GM23338 (cell line): ENCODE results near the gene CYTH1.

Source experiments
- CREB1 ChIP-seq: fragments of 250-450 bp; sonication (Bioruptor Pico); IDR thresholded peaks from 2 replicates; pipeline ENCODE4 v1.5.0; 2020; ENCODE audit warnings: low read depth, mild to moderate bottlenecking, moderate library complexity
- ETS1 ChIP-seq: IDR thresholded peaks from 2 replicates; pipeline ENCODE4 v1.6.1; 2016; ENCODE audit warnings: antibody characterized with exemption
- EZH2 ChIP-seq: fragments of 200-600 bp; sonication (generic); IDR thresholded peaks from one replicate; pipeline ENCODE4 v1.8.0; 2017; ENCODE audit warnings: antibody characterized with exemption, mild to moderate bottlenecking, low read depth; ENCODE audit not compliant: unreplicated experiment
- EZH2phosphoT487 ChIP-seq: fragments of 200-600 bp; sonication (generic); IDR thresholded peaks from one replicate; pipeline ENCODE4 v1.8.1; 2018; ENCODE audit warnings: antibody characterized with exemption; ENCODE audit not compliant: unreplicated experiment
- JUNB ChIP-seq: IDR thresholded peaks from one replicate; pipeline ENCODE4 v1.6.1; 2016; ENCODE audit warnings: antibody characterized with exemption; ENCODE audit not compliant: unreplicated experiment
- NANOG ChIP-seq: IDR thresholded peaks from 2 replicates; pipeline ENCODE4 v1.6.1; 2016; ENCODE audit warnings: antibody characterized with exemption, borderline replicate concordance
- POLR2AphosphoS5 ChIP-seq: IDR thresholded peaks from 2 replicates; pipeline ENCODE4 v1.6.1; 2016; ENCODE audit warnings: antibody characterized with exemption, low read depth
- ZNF114 ChIP-seq: fragments of 250-450 bp; sonication (Bioruptor Pico); IDR thresholded peaks from 2 replicates; pipeline ENCODE4 v1.5.0; 2020; ENCODE audit warnings: mild to moderate bottlenecking, moderate library complexity
- TF ChIP-seq, protein P1 (sequence below), 2 experiments: fragments of 200-600 bp in 1 of 2; sonication (generic) in 1 of 2; conservative IDR thresholded peaks; 2 replicates each; pipeline versions ENCODE4 v1.5.1 to v1.6.1; 2016 to 2017; ENCODE audit warnings: antibody characterized with exemption in 2 of 2, low read depth in 2 of 2, mild to moderate bottlenecking in 2 of 2, moderate library complexity in 1 of 2
- TF ChIP-seq, protein P2 (sequence below): IDR thresholded peaks from one replicate; pipeline ENCODE4 v1.6.1; 2018; ENCODE audit warnings: antibody characterized with exemption; ENCODE audit not compliant: unreplicated experiment
- TF ChIP-seq, protein P3 (sequence below): fragments of 250-450 bp; sonication (Bioruptor Pico); IDR thresholded peaks from 2 replicates; pipeline ENCODE4 v1.5.0; 2020; ENCODE audit warnings: mild to moderate bottlenecking, moderate library complexity

DNA sequence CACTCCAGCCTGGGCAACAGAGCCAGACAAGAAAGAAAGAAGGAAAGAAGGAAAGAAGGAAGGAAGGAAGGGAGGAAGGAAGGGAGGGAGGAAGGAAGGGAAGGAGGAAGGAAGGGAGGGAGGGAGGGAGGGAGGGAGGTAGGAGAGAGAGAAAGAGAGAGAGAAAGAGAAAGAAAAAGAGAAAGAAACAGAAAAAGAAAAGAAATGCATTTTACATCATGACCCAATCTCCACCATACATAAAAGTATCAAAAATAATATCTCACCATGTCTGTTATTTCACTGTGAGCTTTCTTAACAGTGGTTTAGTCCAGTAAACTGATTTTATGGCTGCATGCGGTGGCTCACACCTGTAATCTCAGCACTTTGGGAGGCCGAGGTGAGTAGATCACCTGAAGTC is 70.0 kb downstream of the CYTH1 start:
- TF ChIP-seq, protein P1, sequence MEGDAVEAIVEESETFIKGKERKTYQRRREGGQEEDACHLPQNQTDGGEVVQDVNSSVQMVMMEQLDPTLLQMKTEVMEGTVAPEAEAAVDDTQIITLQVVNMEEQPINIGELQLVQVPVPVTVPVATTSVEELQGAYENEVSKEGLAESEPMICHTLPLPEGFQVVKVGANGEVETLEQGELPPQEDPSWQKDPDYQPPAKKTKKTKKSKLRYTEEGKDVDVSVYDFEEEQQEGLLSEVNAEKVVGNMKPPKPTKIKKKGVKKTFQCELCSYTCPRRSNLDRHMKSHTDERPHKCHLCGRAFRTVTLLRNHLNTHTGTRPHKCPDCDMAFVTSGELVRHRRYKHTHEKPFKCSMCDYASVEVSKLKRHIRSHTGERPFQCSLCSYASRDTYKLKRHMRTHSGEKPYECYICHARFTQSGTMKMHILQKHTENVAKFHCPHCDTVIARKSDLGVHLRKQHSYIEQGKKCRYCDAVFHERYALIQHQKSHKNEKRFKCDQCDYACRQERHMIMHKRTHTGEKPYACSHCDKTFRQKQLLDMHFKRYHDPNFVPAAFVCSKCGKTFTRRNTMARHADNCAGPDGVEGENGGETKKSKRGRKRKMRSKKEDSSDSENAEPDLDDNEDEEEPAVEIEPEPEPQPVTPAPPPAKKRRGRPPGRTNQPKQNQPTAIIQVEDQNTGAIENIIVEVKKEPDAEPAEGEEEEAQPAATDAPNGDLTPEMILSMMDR (conservative IDR thresholded peaks at IDR 0.05; ENCODE audit: low read depth in 2 of 2), result no peak
- TF ChIP-seq, protein P2, sequence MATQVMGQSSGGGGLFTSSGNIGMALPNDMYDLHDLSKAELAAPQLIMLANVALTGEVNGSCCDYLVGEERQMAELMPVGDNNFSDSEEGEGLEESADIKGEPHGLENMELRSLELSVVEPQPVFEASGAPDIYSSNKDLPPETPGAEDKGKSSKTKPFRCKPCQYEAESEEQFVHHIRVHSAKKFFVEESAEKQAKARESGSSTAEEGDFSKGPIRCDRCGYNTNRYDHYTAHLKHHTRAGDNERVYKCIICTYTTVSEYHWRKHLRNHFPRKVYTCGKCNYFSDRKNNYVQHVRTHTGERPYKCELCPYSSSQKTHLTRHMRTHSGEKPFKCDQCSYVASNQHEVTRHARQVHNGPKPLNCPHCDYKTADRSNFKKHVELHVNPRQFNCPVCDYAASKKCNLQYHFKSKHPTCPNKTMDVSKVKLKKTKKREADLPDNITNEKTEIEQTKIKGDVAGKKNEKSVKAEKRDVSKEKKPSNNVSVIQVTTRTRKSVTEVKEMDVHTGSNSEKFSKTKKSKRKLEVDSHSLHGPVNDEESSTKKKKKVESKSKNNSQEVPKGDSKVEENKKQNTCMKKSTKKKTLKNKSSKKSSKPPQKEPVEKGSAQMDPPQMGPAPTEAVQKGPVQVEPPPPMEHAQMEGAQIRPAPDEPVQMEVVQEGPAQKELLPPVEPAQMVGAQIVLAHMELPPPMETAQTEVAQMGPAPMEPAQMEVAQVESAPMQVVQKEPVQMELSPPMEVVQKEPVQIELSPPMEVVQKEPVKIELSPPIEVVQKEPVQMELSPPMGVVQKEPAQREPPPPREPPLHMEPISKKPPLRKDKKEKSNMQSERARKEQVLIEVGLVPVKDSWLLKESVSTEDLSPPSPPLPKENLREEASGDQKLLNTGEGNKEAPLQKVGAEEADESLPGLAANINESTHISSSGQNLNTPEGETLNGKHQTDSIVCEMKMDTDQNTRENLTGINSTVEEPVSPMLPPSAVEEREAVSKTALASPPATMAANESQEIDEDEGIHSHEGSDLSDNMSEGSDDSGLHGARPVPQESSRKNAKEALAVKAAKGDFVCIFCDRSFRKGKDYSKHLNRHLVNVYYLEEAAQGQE, result no peak
- TF ChIP-seq POLR2AphosphoS5 (no peak), ZNF114 (CRISPR knock-in tag) (no peak), CREB1 (CRISPR knock-in tag) (no peak), NANOG (no peak), ETS1 (no peak), EZH2 (no peak), JUNB (no peak), EZH2phosphoT487 (no peak)
- TF ChIP-seq, protein P3, sequence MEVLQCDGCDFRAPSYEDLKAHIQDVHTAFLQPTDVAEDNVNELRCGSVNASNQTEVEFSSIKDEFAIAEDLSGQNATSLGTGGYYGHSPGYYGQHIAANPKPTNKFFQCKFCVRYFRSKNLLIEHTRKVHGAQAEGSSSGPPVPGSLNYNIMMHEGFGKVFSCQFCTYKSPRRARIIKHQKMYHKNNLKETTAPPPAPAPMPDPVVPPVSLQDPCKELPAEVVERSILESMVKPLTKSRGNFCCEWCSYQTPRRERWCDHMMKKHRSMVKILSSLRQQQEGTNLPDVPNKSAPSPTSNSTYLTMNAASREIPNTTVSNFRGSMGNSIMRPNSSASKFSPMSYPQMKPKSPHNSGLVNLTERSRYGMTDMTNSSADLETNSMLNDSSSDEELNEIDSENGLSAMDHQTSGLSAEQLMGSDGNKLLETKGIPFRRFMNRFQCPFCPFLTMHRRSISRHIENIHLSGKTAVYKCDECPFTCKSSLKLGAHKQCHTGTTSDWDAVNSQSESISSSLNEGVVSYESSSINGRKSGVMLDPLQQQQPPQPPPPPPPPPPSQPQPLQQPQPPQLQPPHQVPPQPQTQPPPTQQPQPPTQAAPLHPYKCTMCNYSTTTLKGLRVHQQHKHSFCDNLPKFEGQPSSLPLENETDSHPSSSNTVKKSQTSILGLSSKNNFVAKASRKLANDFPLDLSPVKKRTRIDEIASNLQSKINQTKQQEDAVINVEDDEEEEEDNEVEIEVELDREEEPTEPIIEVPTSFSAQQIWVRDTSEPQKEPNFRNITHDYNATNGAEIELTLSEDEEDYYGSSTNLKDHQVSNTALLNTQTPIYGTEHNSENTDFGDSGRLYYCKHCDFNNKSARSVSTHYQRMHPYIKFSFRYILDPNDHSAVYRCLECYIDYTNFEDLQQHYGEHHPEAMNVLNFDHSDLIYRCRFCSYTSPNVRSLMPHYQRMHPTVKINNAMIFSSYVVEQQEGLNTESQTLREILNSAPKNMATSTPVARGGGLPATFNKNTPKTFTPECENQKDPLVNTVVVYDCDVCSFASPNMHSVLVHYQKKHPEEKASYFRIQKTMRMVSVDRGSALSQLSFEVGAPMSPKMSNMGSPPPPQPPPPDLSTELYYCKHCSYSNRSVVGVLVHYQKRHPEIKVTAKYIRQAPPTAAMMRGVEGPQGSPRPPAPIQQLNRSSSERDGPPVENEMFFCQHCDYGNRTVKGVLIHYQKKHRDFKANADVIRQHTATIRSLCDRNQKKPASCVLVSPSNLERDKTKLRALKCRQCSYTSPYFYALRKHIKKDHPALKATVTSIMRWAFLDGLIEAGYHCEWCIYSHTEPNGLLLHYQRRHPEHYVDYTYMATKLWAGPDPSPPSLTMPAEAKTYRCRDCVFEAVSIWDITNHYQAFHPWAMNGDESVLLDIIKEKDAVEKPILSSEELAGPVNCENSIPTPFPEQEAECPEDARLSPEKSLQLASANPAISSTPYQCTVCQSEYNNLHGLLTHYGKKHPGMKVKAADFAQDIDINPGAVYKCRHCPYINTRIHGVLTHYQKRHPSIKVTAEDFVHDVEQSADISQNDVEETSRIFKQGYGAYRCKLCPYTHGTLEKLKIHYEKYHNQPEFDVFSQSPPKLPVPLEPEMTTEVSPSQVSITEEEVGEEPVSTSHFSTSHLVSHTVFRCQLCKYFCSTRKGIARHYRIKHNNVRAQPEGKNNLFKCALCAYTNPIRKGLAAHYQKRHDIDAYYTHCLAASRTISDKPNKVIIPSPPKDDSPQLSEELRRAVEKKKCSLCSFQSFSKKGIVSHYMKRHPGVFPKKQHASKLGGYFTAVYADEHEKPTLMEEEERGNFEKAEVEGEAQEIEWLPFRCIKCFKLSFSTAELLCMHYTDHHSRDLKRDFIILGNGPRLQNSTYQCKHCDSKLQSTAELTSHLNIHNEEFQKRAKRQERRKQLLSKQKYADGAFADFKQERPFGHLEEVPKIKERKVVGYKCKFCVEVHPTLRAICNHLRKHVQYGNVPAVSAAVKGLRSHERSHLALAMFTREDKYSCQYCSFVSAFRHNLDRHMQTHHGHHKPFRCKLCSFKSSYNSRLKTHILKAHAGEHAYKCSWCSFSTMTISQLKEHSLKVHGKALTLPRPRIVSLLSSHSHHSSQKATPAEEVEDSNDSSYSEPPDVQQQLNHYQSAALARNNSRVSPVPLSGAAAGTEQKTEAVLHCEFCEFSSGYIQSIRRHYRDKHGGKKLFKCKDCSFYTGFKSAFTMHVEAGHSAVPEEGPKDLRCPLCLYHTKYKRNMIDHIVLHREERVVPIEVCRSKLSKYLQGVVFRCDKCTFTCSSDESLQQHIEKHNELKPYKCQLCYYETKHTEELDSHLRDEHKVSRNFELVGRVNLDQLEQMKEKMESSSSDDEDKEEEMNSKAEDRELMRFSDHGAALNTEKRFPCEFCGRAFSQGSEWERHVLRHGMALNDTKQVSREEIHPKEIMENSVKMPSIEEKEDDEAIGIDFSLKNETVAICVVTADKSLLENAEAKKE (CRISPR knock-in tag), result no peak
